ENCODE results near the gene GPR85. TPM values are rescaled to one million over a fixed set of nuclear protein-coding genes. Genes with fewer than 3 reads are reported as not detected.

The GPR85 gene
- total and polyA plus RNA-seq, 2 of the 4 experiments (the other 2 are of a cell fraction), result 1.7 to 5.4 TPM

DNA sequence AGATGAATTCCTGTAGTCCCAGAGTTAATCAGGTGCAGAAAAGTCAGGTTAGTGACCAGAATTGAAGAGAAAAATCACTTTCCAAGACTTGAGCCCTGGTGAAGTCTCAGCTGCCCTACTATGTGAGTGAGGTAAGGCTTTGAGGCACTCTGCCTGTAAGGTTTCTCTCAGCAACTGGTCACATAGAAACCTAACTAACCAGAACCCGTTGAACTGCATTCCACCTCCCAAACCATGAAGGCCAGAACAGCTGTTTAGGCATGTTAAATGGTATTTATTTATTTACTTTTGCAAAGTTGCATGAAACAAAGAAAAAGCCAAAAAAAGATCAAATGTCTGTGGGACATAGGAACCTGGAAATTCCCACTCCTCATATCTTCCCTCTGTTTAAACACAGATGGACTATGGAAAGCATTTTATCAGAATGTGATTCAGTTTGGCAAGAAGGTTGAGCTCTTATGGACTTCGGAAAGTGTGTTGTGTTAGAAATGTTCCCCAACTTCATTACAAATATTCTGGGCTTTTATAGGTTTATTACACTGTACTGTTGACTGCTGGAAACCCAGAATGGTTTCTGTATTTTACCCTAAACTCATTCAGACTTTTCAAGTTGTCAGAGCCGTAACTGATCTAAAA, 12.8 kb upstream of the GPR85 start:
- H2BK20ac ChIP-seq (ENCODE audit: low read depth, low read length), result no peak overlapping the region
- H3K4ac ChIP-seq (ENCODE audit: low read depth, low read length), result no peak overlapping the region
- H2BK5ac ChIP-seq (ENCODE audit: low read depth, low read length, poor library complexity, severe bottlenecking), result no peak overlapping the region
- H3K4me1 ChIP-seq (ENCODE audit: control insufficient read depth, insufficient read depth, low read length), result peaks cover 2% of the 10 kb centered on the region; the same call in 1 of the 2 replicates
- TF ChIP-seq USF2 (IDR thresholded peaks at IDR 0.05; ENCODE audit: low read depth, low read length), result no peak
- no peak for TF ChIP-seq RAD21 (IDR thresholded peaks at IDR 0.05; ENCODE audit: low read length)
- TF ChIP-seq CEBPB (IDR thresholded peaks at IDR 0.05; ENCODE audit: low read depth, low read length), result no peak
- TF ChIP-seq MXI1 (IDR thresholded peaks at IDR 0.05; ENCODE audit: borderline replicate concordance, low read depth, low read length), result no peak
- TF ChIP-seq RCOR1 (IDR thresholded peaks at IDR 0.05; ENCODE audit: insufficient replicate concordance, low read length), result no peak
- no peak for TF ChIP-seq FOS (IDR thresholded peaks at IDR 0.05; ENCODE audit: low read depth, low read length)
- no peak for TF ChIP-seq POLR2A (IDR thresholded peaks at IDR 0.05; ENCODE audit: low read depth, low read length)
- no peak for TF ChIP-seq MAFK (IDR thresholded peaks at IDR 0.05; ENCODE audit: low read depth, low read length)
- TF ChIP-seq RFX5 (IDR thresholded peaks at IDR 0.05; ENCODE audit: low read depth, low read length), result no peak
- no peak for TF ChIP-seq CHD1 (IDR thresholded peaks at IDR 0.05; ENCODE audit: low read depth, low read length)
- TF ChIP-seq SMC3 (IDR thresholded peaks at IDR 0.05; ENCODE audit: low read depth, low read length), result no peak
- TF ChIP-seq, protein P1, sequence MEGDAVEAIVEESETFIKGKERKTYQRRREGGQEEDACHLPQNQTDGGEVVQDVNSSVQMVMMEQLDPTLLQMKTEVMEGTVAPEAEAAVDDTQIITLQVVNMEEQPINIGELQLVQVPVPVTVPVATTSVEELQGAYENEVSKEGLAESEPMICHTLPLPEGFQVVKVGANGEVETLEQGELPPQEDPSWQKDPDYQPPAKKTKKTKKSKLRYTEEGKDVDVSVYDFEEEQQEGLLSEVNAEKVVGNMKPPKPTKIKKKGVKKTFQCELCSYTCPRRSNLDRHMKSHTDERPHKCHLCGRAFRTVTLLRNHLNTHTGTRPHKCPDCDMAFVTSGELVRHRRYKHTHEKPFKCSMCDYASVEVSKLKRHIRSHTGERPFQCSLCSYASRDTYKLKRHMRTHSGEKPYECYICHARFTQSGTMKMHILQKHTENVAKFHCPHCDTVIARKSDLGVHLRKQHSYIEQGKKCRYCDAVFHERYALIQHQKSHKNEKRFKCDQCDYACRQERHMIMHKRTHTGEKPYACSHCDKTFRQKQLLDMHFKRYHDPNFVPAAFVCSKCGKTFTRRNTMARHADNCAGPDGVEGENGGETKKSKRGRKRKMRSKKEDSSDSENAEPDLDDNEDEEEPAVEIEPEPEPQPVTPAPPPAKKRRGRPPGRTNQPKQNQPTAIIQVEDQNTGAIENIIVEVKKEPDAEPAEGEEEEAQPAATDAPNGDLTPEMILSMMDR (conservative IDR thresholded peaks at IDR 0.05; ENCODE audit: low read depth, low read length), result no peak
- TF ChIP-seq, protein P2, sequence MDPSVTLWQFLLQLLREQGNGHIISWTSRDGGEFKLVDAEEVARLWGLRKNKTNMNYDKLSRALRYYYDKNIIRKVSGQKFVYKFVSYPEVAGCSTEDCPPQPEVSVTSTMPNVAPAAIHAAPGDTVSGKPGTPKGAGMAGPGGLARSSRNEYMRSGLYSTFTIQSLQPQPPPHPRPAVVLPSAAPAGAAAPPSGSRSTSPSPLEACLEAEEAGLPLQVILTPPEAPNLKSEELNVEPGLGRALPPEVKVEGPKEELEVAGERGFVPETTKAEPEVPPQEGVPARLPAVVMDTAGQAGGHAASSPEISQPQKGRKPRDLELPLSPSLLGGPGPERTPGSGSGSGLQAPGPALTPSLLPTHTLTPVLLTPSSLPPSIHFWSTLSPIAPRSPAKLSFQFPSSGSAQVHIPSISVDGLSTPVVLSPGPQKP (IDR thresholded peaks at IDR 0.05; ENCODE audit: borderline replicate concordance, low read depth, low read length), result no peak
- no peak for TF ChIP-seq NFE2L2 (IDR thresholded peaks at IDR 0.05; ENCODE audit: low read depth, low read length)
- no peak for TF ChIP-seq BHLHE40 (IDR thresholded peaks at IDR 0.05; ENCODE audit: low read depth, low read length)
- no peak for TF ChIP-seq MAZ (IDR thresholded peaks at IDR 0.05; ENCODE audit: borderline replicate concordance, low read depth, low read length)
- DNase-seq (peak; percentile 17), ATAC-seq (ENCODE audit: low read depth) (no peak; the same call in 1 of the 2 replicates)
- no peaks in the 10 kb centered on the region for H3K36me3 ChIP-seq (ENCODE audit: control insufficient read depth, insufficient read depth, low read length)
- intact Hi-C loops (cut with micrococcal nuclease), result no loop called here
- H2BK15ac ChIP-seq (ENCODE audit: low read depth, low read length), result no peak overlapping the region
- no peaks in the 10 kb centered on the region for H3K27me3 ChIP-seq (ENCODE audit: control insufficient read depth, insufficient read depth, low read length)
- no peak overlapping the region for H3K4me3 ChIP-seq (ENCODE audit: insufficient read depth, low read depth, low read length)
- ChIA-PET CTCF (interaction anchor here (0.6 to 1.2 kb wide), 2 partner anchors 14 to 313 kb away, joined by 3 to 5 read pairs; no protein-coding TSS in a partner anchor), POLR2A (ENCODE audit: unreplicated experiment) (no interaction called here)
- no peak overlapping the region for H2AFZ ChIP-seq (replicated peaks; ENCODE audit: low read length, poor library complexity)
- in situ Hi-C loops (cut with MboI; ENCODE audit: low sequenced_read_pairs), result no loop called here
- dilution Hi-C loops (cut with HindIII; ENCODE audit: low sequenced_read_pairs, unreplicated experiment), result no loop called here
- H3K14ac ChIP-seq (replicated peaks; ENCODE audit: low read depth, low read length), result no peak overlapping the region
- no peak overlapping the region for H3K18ac ChIP-seq (ENCODE audit: low read depth, low read length)
- no peaks in the 10 kb centered on the region for H3K9me3 ChIP-seq (ENCODE audit: control insufficient read depth, insufficient read depth, low read length)
- no peaks in the 10 kb centered on the region for H4K20me1 ChIP-seq (ENCODE audit: insufficient read depth, low read length)
- no peak overlapping the region for H4K91ac ChIP-seq (ENCODE audit: insufficient read depth, low read depth, low read length)
- no peak overlapping the region for H2BK120ac ChIP-seq (ENCODE audit: low read depth, low read length)
- no peak overlapping the region for H4K5ac ChIP-seq (ENCODE audit: low read depth, low read length)
- no peak overlapping the region for H3K27ac ChIP-seq (ENCODE audit: insufficient read depth, low read length)
- H3K79me1 ChIP-seq (ENCODE audit: low read depth in 1 of 2, low read length in 2 of 2), result no peaks in the 10 kb centered on the region
- no peak overlapping the region for H3K4me2 ChIP-seq (ENCODE audit: low read depth, low read length)
- H3K56ac ChIP-seq (ENCODE audit: extremely low read depth, insufficient read depth, low read length), result no peak overlapping the region
- WGBS, 2 experiments (ENCODE audit: extremely low coverage in 2 of 2, insufficient read length in 1 of 2), result no CpG with 5 or more reads among the region's 3 CpGs
- H3K23ac ChIP-seq (ENCODE audit: low read depth, low read length), result no peak overlapping the region
- no TSS peak for BruUV-seq (replicated peaks)
- H3K9me1 ChIP-seq (ENCODE audit: insufficient read depth, low read length), result no peaks in the 10 kb centered on the region
- no peak overlapping the region for H4K8ac ChIP-seq (ENCODE audit: low read depth in 2 of 2, low read length in 2 of 2)
- H2AK9ac ChIP-seq (replicated peaks; ENCODE audit: low read depth, low read length, poor library complexity), result no peak overlapping the region
- H3K9ac ChIP-seq (ENCODE audit: low read depth, low read length), result no peak overlapping the region
- no peak overlapping the region for H2AK5ac ChIP-seq (ENCODE audit: low read depth, low read length)

Measured in IMR-90 (cell line).